ENCODE measurements around the gene SDK2. TPM values are rescaled to one million over a fixed set of nuclear protein-coding genes. Genes with fewer than 3 reads are reported as not detected.

SDK2 gene
- total and polyA plus RNA-seq, 2 donors = 0.66 to 0.87 TPM

- no peak for DNase-seq (ENCODE audit: low read depth in 6 of 9, low spot score in 9 of 9)
Measured at GRCh38 chr17:73391331-73392265, 252.6 kb downstream of the SDK2 start.

GRCh38 chr17:73390851-73391250 is 253.4 kb downstream of the SDK2 start:
- Histone ChIP-seq H3K36me3 (ENCODE audit: control insufficient read depth in 2 of 2, insufficient read depth in 2 of 2, low read length in 1 of 2) (no peaks in the 10 kb centered on the region), H3K4me3 (ENCODE audit: low read length in 2 of 2) (no peak overlapping the region), H3K4me1 (ENCODE audit: control insufficient read depth in 2 of 2, insufficient read depth in 2 of 2, low read length in 2 of 2) (no peaks in the 10 kb centered on the region), H3K9me3 (ENCODE audit: control insufficient read depth in 2 of 2, insufficient read depth in 1 of 2, low read length in 1 of 2) (no peaks in the 10 kb centered on the region), H3K27ac (ENCODE audit: low read depth in 1 of 2, low read length in 1 of 2) (no peak overlapping the region), H3K27me3 (ENCODE audit: control insufficient read depth in 2 of 2, insufficient read depth in 1 of 2, low read length in 1 of 2) (no peaks in the 10 kb centered on the region)
- 97% methylated on average over 11 of the region's 11 CpGs for WGBS
- no peak for DNase-seq (ENCODE audit: low read depth in 6 of 9, low spot score in 9 of 9)

More at GRCh38 chr17:73391331-73392265, 252.6 kb downstream of the SDK2 start:
- Histone ChIP-seq H3K9me3 (ENCODE audit: control insufficient read depth in 2 of 2, insufficient read depth in 1 of 2, low read length in 1 of 2) (no peaks in the 10 kb centered on the region), H3K27me3 (ENCODE audit: control insufficient read depth in 2 of 2, insufficient read depth in 1 of 2, low read length in 1 of 2) (no peaks in the 10 kb centered on the region), H3K27ac (ENCODE audit: low read depth in 1 of 2, low read length in 1 of 2) (no peak overlapping the region), H3K36me3 (ENCODE audit: control insufficient read depth in 2 of 2, insufficient read depth in 2 of 2, low read length in 1 of 2) (no peaks in the 10 kb centered on the region), H3K4me1 (ENCODE audit: control insufficient read depth in 2 of 2, insufficient read depth in 2 of 2, low read length in 2 of 2) (no peaks in the 10 kb centered on the region), H3K4me3 (ENCODE audit: low read length in 2 of 2) (no peak overlapping the region)
- WGBS = 96% methylated on average over 24 of the region's 24 CpGs

GRCh38 chr17:73390221-73390620 is 254.0 kb downstream of the SDK2 start:
- 97% methylated on average over 16 of the region's 16 CpGs for WGBS
- no peaks in the 10 kb centered on the region for H3K4me1 ChIP-seq (ENCODE audit: control insufficient read depth in 2 of 2, insufficient read depth in 2 of 2, low read length in 2 of 2)

GRCh38 chr17:73389411-73389810 is 254.8 kb downstream of the SDK2 start:
- Histone ChIP-seq H3K27ac (ENCODE audit: low read depth in 1 of 2, low read length in 1 of 2) (no peak overlapping the region), H3K27me3 (ENCODE audit: control insufficient read depth in 2 of 2, insufficient read depth in 1 of 2, low read length in 1 of 2) (no peaks in the 10 kb centered on the region), H3K4me1 (ENCODE audit: control insufficient read depth in 2 of 2, insufficient read depth in 2 of 2, low read length in 2 of 2) (no peaks in the 10 kb centered on the region), H3K9me3 (ENCODE audit: control insufficient read depth in 2 of 2, insufficient read depth in 1 of 2, low read length in 1 of 2) (peaks cover 0 to 2% of the 10 kb centered on the region in 2 donors), H3K4me3 (ENCODE audit: low read length in 2 of 2) (no peak overlapping the region), H3K36me3 (ENCODE audit: control insufficient read depth in 2 of 2, insufficient read depth in 2 of 2, low read length in 1 of 2) (no peaks in the 10 kb centered on the region)
- no peak for DNase-seq (ENCODE audit: low read depth in 6 of 9, low spot score in 9 of 9)
- 96% methylated on average over 6 of the region's 6 CpGs for WGBS

More at GRCh38 chr17:73390221-73390620, 254.0 kb downstream of the SDK2 start:
- no peak overlapping the region for H3K27ac ChIP-seq (ENCODE audit: low read depth in 1 of 2, low read length in 1 of 2)
- no peak for DNase-seq (ENCODE audit: low read depth in 6 of 9, low spot score in 9 of 9)
- H3K27me3 ChIP-seq (ENCODE audit: control insufficient read depth in 2 of 2, insufficient read depth in 1 of 2, low read length in 1 of 2) = no peaks in the 10 kb centered on the region
- H3K4me3 ChIP-seq (ENCODE audit: low read length in 2 of 2) = no peak overlapping the region
- peaks cover 0 to 2% of the 10 kb centered on the region in 2 donors for H3K9me3 ChIP-seq (ENCODE audit: control insufficient read depth in 2 of 2, insufficient read depth in 1 of 2, low read length in 1 of 2)
- H3K36me3 ChIP-seq (ENCODE audit: control insufficient read depth in 2 of 2, insufficient read depth in 2 of 2, low read length in 1 of 2) = no peaks in the 10 kb centered on the region

GRCh38 chr17:73388578-73388905 is 255.7 kb downstream of the SDK2 start:
- H3K9me3 ChIP-seq (ENCODE audit: control insufficient read depth in 2 of 2, insufficient read depth in 1 of 2, low read length in 1 of 2) = peaks cover 0 to 2% of the 10 kb centered on the region in 2 donors
- no peaks in the 10 kb centered on the region for H3K27me3 ChIP-seq (ENCODE audit: control insufficient read depth in 2 of 2, insufficient read depth in 1 of 2, low read length in 1 of 2)

GRCh38 chr17:73387746-73388577 is 256.3 kb downstream of the SDK2 start:
- H3K4me1 ChIP-seq (ENCODE audit: control insufficient read depth in 2 of 2, insufficient read depth in 2 of 2, low read length in 2 of 2) = no peaks in the 10 kb centered on the region
- no peaks in the 10 kb centered on the region for H3K36me3 ChIP-seq (ENCODE audit: control insufficient read depth in 2 of 2, insufficient read depth in 2 of 2, low read length in 1 of 2)
- WGBS = 95% methylated on average over 28 of the region's 28 CpGs
- DNase-seq (ENCODE audit: low read depth in 6 of 9, low spot score in 9 of 9) = no peak
- no peak overlapping the region for H3K27ac ChIP-seq (ENCODE audit: low read depth in 1 of 2, low read length in 1 of 2)
- peaks cover 0 to 2% of the 10 kb centered on the region in 2 donors for H3K9me3 ChIP-seq (ENCODE audit: control insufficient read depth in 2 of 2, insufficient read depth in 1 of 2, low read length in 1 of 2)
- no peak overlapping the region for H3K4me3 ChIP-seq (ENCODE audit: low read length in 2 of 2)
- no peaks in the 10 kb centered on the region for H3K27me3 ChIP-seq (ENCODE audit: control insufficient read depth in 2 of 2, insufficient read depth in 1 of 2, low read length in 1 of 2)

More at GRCh38 chr17:73388578-73388905, 255.7 kb downstream of the SDK2 start:
- no peak for DNase-seq (ENCODE audit: low read depth in 6 of 9, low spot score in 9 of 9)
- Histone ChIP-seq H3K36me3 (ENCODE audit: control insufficient read depth in 2 of 2, insufficient read depth in 2 of 2, low read length in 1 of 2) (no peaks in the 10 kb centered on the region), H3K4me3 (ENCODE audit: low read length in 2 of 2) (no peak overlapping the region), H3K4me1 (ENCODE audit: control insufficient read depth in 2 of 2, insufficient read depth in 2 of 2, low read length in 2 of 2) (no peaks in the 10 kb centered on the region), H3K27ac (ENCODE audit: low read depth in 1 of 2, low read length in 1 of 2) (no peak overlapping the region)

GRCh38 chr17:73386561-73386960 is 257.7 kb downstream of the SDK2 start:
- H3K27me3 ChIP-seq (ENCODE audit: control insufficient read depth in 2 of 2, insufficient read depth in 1 of 2, low read length in 1 of 2) = no peaks in the 10 kb centered on the region
- H3K36me3 ChIP-seq (ENCODE audit: control insufficient read depth in 2 of 2, insufficient read depth in 2 of 2, low read length in 1 of 2) = no peaks in the 10 kb centered on the region
- peaks cover 0 to 2% of the 10 kb centered on the region in 2 donors for H3K9me3 ChIP-seq (ENCODE audit: control insufficient read depth in 2 of 2, insufficient read depth in 1 of 2, low read length in 1 of 2)
- H3K4me3 ChIP-seq (ENCODE audit: low read length in 2 of 2) = no peak overlapping the region
- 95% methylated on average over 6 of the region's 6 CpGs for WGBS
- no peaks in the 10 kb centered on the region for H3K4me1 ChIP-seq (ENCODE audit: control insufficient read depth in 2 of 2, insufficient read depth in 2 of 2, low read length in 2 of 2)
- H3K27ac ChIP-seq (ENCODE audit: low read depth in 1 of 2, low read length in 1 of 2) = no peak overlapping the region
- DNase-seq (ENCODE audit: low read depth in 6 of 9, low spot score in 9 of 9) = no peak

GRCh38 chr17:73384926-73385325 is 259.3 kb downstream of the SDK2 start:
- Histone ChIP-seq H3K4me3 (ENCODE audit: low read length in 2 of 2) (no peak overlapping the region), H3K9me3 (ENCODE audit: control insufficient read depth in 2 of 2, insufficient read depth in 1 of 2, low read length in 1 of 2) (peaks cover 0 to 2% of the 10 kb centered on the region in 2 donors), H3K27me3 (ENCODE audit: control insufficient read depth in 2 of 2, insufficient read depth in 1 of 2, low read length in 1 of 2) (no peaks in the 10 kb centered on the region), H3K4me1 (ENCODE audit: control insufficient read depth in 2 of 2, insufficient read depth in 2 of 2, low read length in 2 of 2) (no peaks in the 10 kb centered on the region), H3K27ac (ENCODE audit: low read depth in 1 of 2, low read length in 1 of 2) (no peak overlapping the region), H3K36me3 (ENCODE audit: control insufficient read depth in 2 of 2, insufficient read depth in 2 of 2, low read length in 1 of 2) (no peaks in the 10 kb centered on the region)
- DNase-seq (ENCODE audit: low read depth in 6 of 9, low spot score in 9 of 9) = no peak
- 84% methylated on average over 8 of the region's 8 CpGs for WGBS
